Activated CD4-positive, alpha-beta memory T cell treated with anti-CD3 and anti-CD28 coated beads, Interleukin-2, amount 10 ng/mL, durations not matched to agents 7 days and 5 days (primary cell): Measurements from ENCODE around the gene CELF4. TPM values are rescaled to one million over a fixed set of nuclear protein-coding genes. Genes with fewer than 3 reads are reported as not detected.
"Not testable (repeated sequence)": the region's sequence is repeated elsewhere in the genome, so short reads cannot be mapped to it uniquely, and the experiment has no call there.

Source experiments
- CTCF ChIA-PET: fragments of 350-600 bp; sonication (Branson Sonifier 250); formaldehyde crosslinking; loops from one replicate; lab custom pipeline; 2021; ENCODE audit warnings: antibody characterized with exemption, inconsistent platforms; lab: Charles Lee
- POLR2A ChIA-PET: fragments of 350-600 bp; sonication (Branson Sonifier 250); formaldehyde crosslinking; loops from one replicate; lab custom pipeline; 2021; ENCODE audit warnings: antibody characterized with exemption; lab: Charles Lee
- DNase-seq: peaks from one replicate; pipeline ENCODE4 v3.0.0-alpha.2; 2020
- H3K27ac Mint-ChIP-seq: one replicate; pipeline ENCODE4 v1.8.0; 2021; ENCODE audit warnings: mild to moderate bottlenecking, mixed read lengths
- H3K27me3 Mint-ChIP-seq: one replicate; pipeline ENCODE4 v1.8.0; 2021; ENCODE audit warnings: mixed read lengths
- H3K36me3 Mint-ChIP-seq: one replicate; pipeline ENCODE4 v1.8.0; 2021; ENCODE audit warnings: low read depth, mixed read lengths
- H3K4me1 Mint-ChIP-seq: one replicate; pipeline ENCODE4 v1.8.0; 2021; ENCODE audit warnings: mixed read lengths
- H3K4me3 Mint-ChIP-seq: one replicate; pipeline ENCODE4 v1.8.0; 2021; ENCODE audit warnings: mild to moderate bottlenecking, mixed read lengths
- H3K9me3 Mint-ChIP-seq: one replicate; pipeline ENCODE4 v1.8.0; 2021; ENCODE audit warnings: mixed read lengths
- total RNA-seq, 2 experiments: library from RNA; stranded (reverse); gene quantifications; one replicate each; pipeline ENCODE4 v1.2.3, GENCODE V29; 2021

The CELF4 gene
- total RNA-seq, 2 experiments from 2014 or later = not detected

- H3K36me3 Mint-ChIP-seq = no peaks in the 10 kb centered on the region
- ChIA-PET CTCF (no interaction called here), POLR2A (no interaction called here)
- H3K4me3 Mint-ChIP-seq = no peak overlapping the region
- H3K27me3 Mint-ChIP-seq = no peaks in the 10 kb centered on the region
- no peak for DNase-seq
- no peaks in the 10 kb centered on the region for H3K9me3 Mint-ChIP-seq
- no peak overlapping the region for H3K27ac Mint-ChIP-seq
- no peaks in the 10 kb centered on the region for H3K4me1 Mint-ChIP-seq
Measured at GRCh38 chr18:37378336-37379010, 187.1 kb downstream of the CELF4 start.

DNA sequence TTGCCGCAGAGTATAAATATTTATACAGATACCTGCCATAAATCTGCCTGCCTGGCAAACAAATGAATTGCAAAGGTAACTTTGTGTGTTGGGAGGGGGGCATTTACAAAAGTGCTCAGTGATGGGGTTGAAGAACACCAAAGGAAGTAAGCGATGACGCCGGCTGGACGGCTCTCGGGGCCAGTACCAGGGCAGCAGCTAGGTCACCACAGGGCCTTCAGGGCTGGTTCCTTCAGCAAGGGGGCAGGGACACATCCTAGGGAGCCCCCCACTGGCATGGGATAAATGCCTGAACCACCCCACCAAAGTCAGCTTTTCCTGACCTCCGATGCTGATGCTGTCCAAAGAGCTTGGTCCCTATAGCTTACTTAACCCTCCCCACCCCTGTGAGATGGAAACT, 190.4 kb downstream of the CELF4 start:
- Mint-ChIP-seq H3K4me1 (no peaks in the 10 kb centered on the region), H3K27ac (no peak overlapping the region), H3K27me3 (no peaks in the 10 kb centered on the region), H3K36me3 (no peaks in the 10 kb centered on the region), H3K9me3 (no peaks in the 10 kb centered on the region), H3K4me3 (no peak overlapping the region)
- CTCF ChIA-PET = no interaction called here
- DNase-seq = no peak
- POLR2A ChIA-PET = no interaction called here

DNA sequence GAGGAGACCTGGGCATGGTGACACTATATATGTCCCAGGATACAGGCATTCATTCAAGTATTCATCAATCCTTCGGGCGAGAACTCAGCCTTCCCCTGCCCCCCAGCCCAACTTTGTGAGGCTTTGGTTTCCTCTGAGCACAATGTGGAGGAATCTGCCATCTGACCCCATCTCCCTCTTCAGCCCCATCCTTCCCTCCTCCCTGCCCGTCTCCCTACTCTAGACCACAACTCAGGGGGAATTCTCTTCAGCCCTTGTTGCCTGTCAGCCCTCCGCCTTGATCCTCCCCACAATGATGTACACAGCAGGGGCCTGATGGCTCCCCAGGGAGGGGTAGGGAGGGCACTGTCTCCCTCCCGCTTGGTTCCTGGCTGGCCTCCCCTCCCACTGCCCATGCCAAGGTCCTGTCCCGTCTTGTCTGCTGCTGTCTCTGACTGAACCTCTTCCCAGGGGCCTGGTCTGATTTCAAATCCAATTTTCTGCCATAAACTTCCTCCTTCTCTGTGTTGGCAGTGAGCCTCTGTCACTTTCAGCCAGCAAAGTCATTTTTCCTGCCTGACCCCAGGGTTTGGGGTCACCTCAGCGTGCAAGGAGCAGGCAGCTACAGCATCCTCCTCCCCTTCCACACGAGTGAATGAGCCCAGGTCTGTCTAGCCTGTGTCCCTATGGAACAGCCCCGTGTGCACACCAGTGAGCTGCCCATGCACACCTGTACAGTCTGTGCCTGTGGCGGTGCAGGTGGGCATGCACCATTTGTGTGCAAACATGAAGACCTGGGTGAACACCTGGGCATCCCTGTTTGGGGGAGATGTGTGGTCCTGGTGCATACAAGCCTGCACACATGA, 197.3 kb downstream of the CELF4 start:
- no peaks in the 10 kb centered on the region for H3K4me1 Mint-ChIP-seq
- no peaks in the 10 kb centered on the region for H3K9me3 Mint-ChIP-seq
- no peak overlapping the region for H3K4me3 Mint-ChIP-seq
- H3K27me3 Mint-ChIP-seq = no peaks in the 10 kb centered on the region
- POLR2A ChIA-PET = no interaction called here
- CTCF ChIA-PET = interaction anchor here (0.7 kb wide), 1 partner anchor 69 kb away, joined by 3 read pairs; no protein-coding TSS in a partner anchor
- no peak overlapping the region for H3K27ac Mint-ChIP-seq
- no peak for DNase-seq
- no peaks in the 10 kb centered on the region for H3K36me3 Mint-ChIP-seq

- no peaks in the 10 kb centered on the region for H3K36me3 Mint-ChIP-seq
- DNase-seq = no peak
- H3K27ac Mint-ChIP-seq = no peak overlapping the region
- no peak overlapping the region for H3K4me3 Mint-ChIP-seq
- ChIA-PET CTCF (no interaction called here), POLR2A (no interaction called here)
- H3K27me3 Mint-ChIP-seq = peaks cover 6% of the 10 kb centered on the region
- no peaks in the 10 kb centered on the region for H3K4me1 Mint-ChIP-seq
- no peaks in the 10 kb centered on the region for H3K9me3 Mint-ChIP-seq
Measured at GRCh38 chr18:37364237-37364636, 201.4 kb downstream of the CELF4 start.

DNA sequence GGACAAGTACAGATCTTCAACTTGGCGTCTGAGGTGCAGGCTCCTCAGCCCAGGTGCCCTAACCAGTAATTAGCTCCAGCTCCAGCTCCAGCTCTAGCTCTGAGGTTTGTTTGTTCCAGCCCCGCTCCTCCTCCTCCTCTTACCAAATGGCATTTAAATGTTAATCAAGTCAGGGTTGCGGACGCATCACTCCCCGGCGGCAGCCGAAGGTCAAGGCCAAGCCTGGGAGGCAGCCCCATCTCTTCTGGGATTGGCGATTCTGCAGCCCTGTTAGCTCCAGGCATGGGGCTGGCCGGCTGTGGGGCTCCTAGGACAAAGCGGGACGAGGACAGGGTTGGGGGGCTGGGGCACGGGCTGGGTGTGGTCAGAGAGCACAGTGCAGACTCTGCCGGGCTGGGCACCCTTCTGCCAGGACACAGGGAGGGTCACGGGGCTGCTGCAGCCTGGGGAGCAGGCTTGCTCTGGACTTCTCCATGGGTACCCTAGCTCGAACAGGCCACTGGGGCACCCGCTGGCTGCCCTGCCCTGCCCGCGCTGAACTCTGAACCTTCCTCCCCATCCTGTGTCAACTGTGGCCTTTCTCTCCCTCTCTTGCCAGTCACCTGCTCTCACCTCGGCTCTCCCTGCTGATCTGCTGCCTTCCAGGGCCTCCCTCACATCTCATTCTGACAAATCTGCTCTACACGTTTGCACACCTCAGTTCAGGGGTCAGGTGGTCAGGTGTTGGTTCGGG, 203.3 kb downstream of the CELF4 start:
- CTCF ChIA-PET = no interaction called here
- Mint-ChIP-seq H3K27me3 (peaks cover 6% of the 10 kb centered on the region), H3K36me3 (no peaks in the 10 kb centered on the region), H3K9me3 (no peaks in the 10 kb centered on the region), H3K27ac (no peak overlapping the region), H3K4me3 (no peak overlapping the region), H3K4me1 (no peaks in the 10 kb centered on the region)
- DNase-seq = no peak
- POLR2A ChIA-PET = no interaction called here

DNA sequence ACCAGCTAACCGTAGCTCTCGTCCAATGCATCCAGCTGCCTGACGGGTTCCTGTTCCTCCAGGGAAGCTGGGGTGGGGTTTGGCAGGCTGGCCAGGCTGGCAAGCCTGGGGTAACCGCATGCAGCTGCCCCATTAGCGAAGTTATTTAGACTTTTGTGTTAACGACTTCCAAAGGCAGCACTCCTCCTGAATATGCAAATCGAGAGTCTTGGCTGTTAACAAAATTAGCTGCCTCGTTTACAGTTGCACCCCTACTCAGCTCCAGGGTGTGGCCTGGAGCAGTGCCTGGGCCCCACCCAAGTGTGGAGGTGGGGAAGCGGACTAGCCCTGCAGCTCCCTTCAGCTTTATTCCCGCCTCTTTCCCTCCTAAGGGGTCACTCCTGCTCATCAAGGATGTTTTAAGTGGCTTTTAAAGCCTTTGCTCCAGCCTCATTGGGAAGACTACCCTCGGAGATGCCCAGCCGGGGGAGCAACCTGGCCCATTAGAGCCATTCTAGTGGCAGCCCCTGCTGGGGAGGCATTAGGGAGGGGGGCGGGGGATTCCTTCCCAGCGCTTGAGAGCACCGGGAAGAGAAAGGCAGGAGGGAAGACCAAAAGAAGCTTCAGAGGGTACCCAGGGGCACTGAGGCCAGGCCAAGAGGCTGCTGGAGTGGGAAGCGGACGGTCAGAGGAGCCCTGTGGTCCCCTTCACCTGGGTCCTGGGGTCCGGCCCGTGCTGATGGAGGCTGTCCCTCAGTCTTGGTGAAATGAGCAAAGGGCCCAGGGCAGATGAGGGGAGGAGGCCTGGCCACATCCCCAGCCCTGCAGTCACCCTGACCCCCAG, 204.1 kb downstream of the CELF4 start:
- DNase-seq = no peak
- Mint-ChIP-seq H3K27me3 (peaks cover 6% of the 10 kb centered on the region), H3K4me1 (no peaks in the 10 kb centered on the region), H3K36me3 (no peaks in the 10 kb centered on the region), H3K9me3 (no peaks in the 10 kb centered on the region), H3K27ac (no peak overlapping the region), H3K4me3 (no peak overlapping the region)
- CTCF ChIA-PET = no interaction called here
- POLR2A ChIA-PET = no interaction called here

GRCh38 chr18:37358061-37358460, 207.5 kb downstream of the CELF4 start:
- H3K9me3 Mint-ChIP-seq, POLR2A ChIA-PET, H3K4me3 Mint-ChIP-seq, H3K27me3 Mint-ChIP-seq, H3K27ac Mint-ChIP-seq, DNase-seq, H3K36me3 Mint-ChIP-seq, H3K4me1 Mint-ChIP-seq: not testable (repeated sequence)
- CTCF ChIA-PET = interaction anchor here (0.9 kb wide), 1 partner anchor 15 kb away, joined by 3 read pairs; no protein-coding TSS in a partner anchor

- ChIA-PET CTCF (no interaction called here), POLR2A (no interaction called here)
- no peaks in the 10 kb centered on the region for H3K36me3 Mint-ChIP-seq
- no peaks in the 10 kb centered on the region for H3K27me3 Mint-ChIP-seq
- H3K4me3 Mint-ChIP-seq = no peak overlapping the region
- no peak for DNase-seq
- no peaks in the 10 kb centered on the region for H3K4me1 Mint-ChIP-seq
- no peaks in the 10 kb centered on the region for H3K9me3 Mint-ChIP-seq
- H3K27ac Mint-ChIP-seq = no peak overlapping the region
Measured at GRCh38 chr18:37355772-37356171, 209.8 kb downstream of the CELF4 start.

- Mint-ChIP-seq H3K27me3 (no peaks in the 10 kb centered on the region), H3K27ac (no peak overlapping the region), H3K4me3 (no peak overlapping the region), H3K36me3 (no peaks in the 10 kb centered on the region), H3K4me1 (no peaks in the 10 kb centered on the region), H3K9me3 (no peaks in the 10 kb centered on the region)
- ChIA-PET CTCF (interaction anchor here (0.7 kb wide), 1 partner anchor 310 kb away, joined by 8 read pairs; no protein-coding TSS in a partner anchor), POLR2A (no interaction called here)
- no peak for DNase-seq
Measured at GRCh38 chr18:37351110-37351509, 214.5 kb downstream of the CELF4 start.

DNA sequence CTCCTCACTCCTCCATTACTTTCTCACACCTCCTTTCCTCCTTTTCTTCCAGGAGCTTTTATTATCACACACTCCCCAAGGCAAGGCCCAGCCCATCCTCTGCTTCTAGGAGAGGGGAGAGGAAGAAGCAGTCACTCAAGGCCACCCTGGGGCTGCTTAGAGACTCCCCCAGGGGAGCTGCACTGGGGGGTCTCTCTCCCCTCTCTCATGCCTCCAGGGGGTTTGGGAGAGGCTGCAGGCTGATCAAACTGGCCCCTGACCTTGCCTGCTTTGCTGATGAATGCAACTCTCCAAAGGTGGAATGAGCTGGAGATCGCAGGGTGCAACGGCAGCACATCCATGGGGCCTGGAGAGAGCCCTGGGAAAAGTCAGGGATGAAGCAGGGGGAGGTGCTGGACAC, 216.9 kb downstream of the CELF4 start:
- H3K27ac Mint-ChIP-seq = no peak overlapping the region
- no peaks in the 10 kb centered on the region for H3K9me3 Mint-ChIP-seq
- no peaks in the 10 kb centered on the region for H3K36me3 Mint-ChIP-seq
- no peak for DNase-seq
- POLR2A ChIA-PET = no interaction called here
- H3K4me3 Mint-ChIP-seq = no peak overlapping the region
- CTCF ChIA-PET = no interaction called here
- H3K4me1 Mint-ChIP-seq = no peaks in the 10 kb centered on the region
- peaks cover 5% of the 10 kb centered on the region for H3K27me3 Mint-ChIP-seq

GRCh38 chr18:37346048-37346447, 219.6 kb downstream of the CELF4 start:
- H3K27me3 Mint-ChIP-seq = peaks cover 7% of the 10 kb centered on the region
- no peak overlapping the region for H3K27ac Mint-ChIP-seq
- H3K4me3 Mint-ChIP-seq = no peak overlapping the region
- POLR2A ChIA-PET = no interaction called here
- no peaks in the 10 kb centered on the region for H3K36me3 Mint-ChIP-seq
- H3K4me1 Mint-ChIP-seq = no peaks in the 10 kb centered on the region
- CTCF ChIA-PET = no interaction called here
- H3K9me3 Mint-ChIP-seq = no peaks in the 10 kb centered on the region
- DNase-seq = no peak

DNA sequence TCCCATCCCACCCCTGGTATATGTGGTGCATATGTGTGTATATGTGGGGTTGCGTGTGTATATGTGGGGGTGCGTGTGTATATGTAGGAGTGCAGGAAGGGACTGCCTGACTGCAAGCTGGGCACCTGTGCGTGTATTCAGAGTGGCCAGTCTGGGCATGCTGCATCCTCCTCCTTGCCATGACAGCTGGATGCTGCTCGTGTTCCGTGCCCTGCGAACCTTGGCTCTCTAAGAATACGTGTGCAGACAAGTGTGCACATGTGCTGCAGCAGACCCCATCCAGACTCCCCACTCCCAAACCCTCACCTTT, 222.1 kb downstream of the CELF4 start:
- Mint-ChIP-seq H3K9me3 (no peaks in the 10 kb centered on the region), H3K4me1 (no peaks in the 10 kb centered on the region), H3K27ac (no peak overlapping the region), H3K36me3 (no peaks in the 10 kb centered on the region), H3K27me3 (peaks cover 7% of the 10 kb centered on the region), H3K4me3 (no peak overlapping the region)
- POLR2A ChIA-PET = no interaction called here
- no peak for DNase-seq
- CTCF ChIA-PET = interaction anchor here (0.7 to 1.0 kb wide), 3 partner anchors 12 to 600 kb away, joined by 3 to 4 read pairs (median 3); no protein-coding TSS in a partner anchor
